K562 (cell line): Measurements from ENCODE around the gene MYO1B. TPM values are rescaled to one million over a fixed set of nuclear protein-coding genes. Genes with fewer than 3 reads are reported as not detected.

Experiments
- ATAC-seq: fragments of 200-7000 bp; cut with Tn5 transposase; 3 replicates; pipeline ENCODE4 v1.9.1; 2020; ENCODE audit warnings: moderate library complexity
- BruUV-seq: library from RNA; stranded (reverse); fragments of 400-500 nt; replicated peaks from 2 replicates; lab custom pipeline; 2021; lab: Mats Ljungman, UMichigan
- CTCF ChIA-PET: fragments of 300-600 bp; formaldehyde crosslinking; extraction: SDS; loops from one replicate; lab custom pipeline; 2021; ENCODE audit warnings: low intra/inter-chr PET ratio; lab: Yijun Ruan, JAX
- POLR2A ChIA-PET: fragments of 300-600, 350-650 bp; sonication (Branson Sonifier 250); formaldehyde crosslinking; extraction: SDS; loops from one replicate; lab custom pipeline; 2021; ENCODE audit warnings: antibody characterized with exemption, inconsistent platforms; lab: Yijun Ruan, JAX
- DNase-seq, 4 experiments: peaks; one replicate each; pipeline versions ENCODE4 v3.0.0 to v3.0.0-alpha.2; 2011 to 2018; ENCODE audit warnings: low spot score in 3 of 4, mixed read lengths in 3 of 4; ENCODE audit errors: extremely low read depth in 1 of 4
- FAIRE-seq: peaks from 2 replicates; lab custom pipeline; 2011; peaks lifted over from hg19 to GRCh38; lab: Jason Lieb, UNC
- H2AFZ ChIP-seq: 2 replicates; pipeline ENCODE4 v1.6.0; 2011; ENCODE audit warnings: low read depth, low read length, control low read depth, inconsistent platforms
- H3K27ac ChIP-seq: fragments of 200-600 bp; 3 replicates; pipeline ENCODE4 v1.8.0; 2011; ENCODE audit warnings: low read depth, mild to moderate bottlenecking, control low read depth, inconsistent platforms, low read length, moderate library complexity, mixed read lengths; ENCODE audit errors: extremely low read depth
- H3K27me3 ChIP-seq, 2 experiments: fragments of 300-600 bp in 1 of 2; 2 replicates in 1 of 2; 3 replicates in 1 of 2; pipeline versions ENCODE4 v1.6.0 to v1.8.0; 2011; ENCODE audit warnings: inconsistent platforms in 2 of 2, low read length in 2 of 2, mild to moderate bottlenecking in 1 of 2, mixed read lengths in 1 of 2, moderate library complexity in 1 of 2; ENCODE audit not compliant: control insufficient read depth in 2 of 2, insufficient read depth in 2 of 2
- H3K36me3 ChIP-seq: fragments of 300-600 bp; 3 replicates; pipeline ENCODE4 v1.8.0; 2011; ENCODE audit warnings: mild to moderate bottlenecking, low read length, inconsistent platforms; ENCODE audit not compliant: control insufficient read depth, insufficient read depth
- H3K4me1 ChIP-seq, 2 experiments: fragments of 200-600 bp in 1 of 2; replicated peaks in 1 of 2; 2 replicates in 1 of 2; 3 replicates in 1 of 2; pipeline versions ENCODE4 v1.5.1 to v1.8.0; 2011; ENCODE audit warnings: inconsistent platforms in 2 of 2, low read length in 2 of 2, mild to moderate bottlenecking in 1 of 2, mixed read lengths in 1 of 2, moderate library complexity in 1 of 2; ENCODE audit not compliant: control insufficient read depth in 2 of 2, insufficient read depth in 2 of 2
- H3K4me2 ChIP-seq: 2 replicates; pipeline ENCODE4 v1.6.1; 2011; ENCODE audit warnings: low read length, control low read depth, inconsistent platforms, mixed read lengths; ENCODE audit not compliant: insufficient read depth
- H3K4me3 ChIP-seq: fragments of 200-600 bp; sonication (generic), shearing (Covaris generic); 2 replicates; pipeline ENCODE4 v1.5.1; 2016; ENCODE audit warnings: control low read depth, inconsistent platforms
- H3K79me2 ChIP-seq: fragments of 200-600 bp; 3 replicates; pipeline ENCODE4 v1.8.0; 2011; ENCODE audit warnings: low read length, inconsistent platforms; ENCODE audit not compliant: control insufficient read depth, insufficient read depth
- H3K9ac ChIP-seq, 2 experiments: 2 replicates each; pipeline versions ENCODE4 v1.6.0 to v1.6.1; 2011; ENCODE audit warnings: low read depth in 2 of 2, low read length in 2 of 2, control low read depth in 1 of 2, inconsistent platforms in 1 of 2, mild to moderate bottlenecking in 1 of 2, mixed read lengths in 1 of 2; ENCODE audit not compliant: insufficient read depth in 1 of 2
- H3K9me1 ChIP-seq: one replicate; pipeline ENCODE4 v1.6.0; 2011; ENCODE audit warnings: inconsistent platforms, mild to moderate bottlenecking, low read length, moderate library complexity; ENCODE audit not compliant: control insufficient read depth, insufficient read depth
- H3K9me3 ChIP-seq: replicated peaks from 2 replicates; pipeline ENCODE4 v1.5.1; 2011; ENCODE audit warnings: low read depth, low read length, inconsistent platforms; ENCODE audit not compliant: control insufficient read depth, insufficient read depth
- H4K20me1 ChIP-seq: replicated peaks from 2 replicates; pipeline ENCODE4 v1.6.1; 2011; ENCODE audit warnings: low read length, inconsistent platforms, mixed read lengths; ENCODE audit not compliant: control insufficient read depth, insufficient read depth
- BRCA1 ChIP-seq, 2 experiments: fragments of 450-650 bp in 1 of 2; sonication (generic) in 1 of 2; formaldehyde crosslinking in 1 of 2; IDR thresholded peaks; 2 replicates each; pipeline versions ENCODE4 v1.5.0 to v1.6.1; 2017 to 2020; ENCODE audit warnings: mild to moderate bottlenecking in 1 of 2, missing genetic modification reagents in 1 of 2
- DDX20 ChIP-seq: fragments of 450-650 bp; IDR thresholded peaks from 2 replicates; pipeline ENCODE4 v1.6.1; 2016; ENCODE audit warnings: missing genetic modification characterization, low read depth, mild to moderate bottlenecking, missing compliant biosample characterization, moderate library complexity
- ELF2 ChIP-seq: fragments of 250-450 bp; sonication (Bioruptor Pico); IDR thresholded peaks from 2 replicates; pipeline ENCODE4 v1.5.0; 2021; ENCODE audit warnings: mild to moderate bottlenecking
- GABPA ChIP-seq: fragments of 200-800 bp; sonication (Bioruptor generic); conservative IDR thresholded peaks from 2 replicates; pipeline ENCODE4 v1.6.1; 2016; ENCODE audit warnings: low read depth, missing genetic modification characterization, missing compliant biosample characterization
- HDAC6 ChIP-seq: IDR thresholded peaks from 2 replicates; pipeline ENCODE4 v1.6.1; 2012; ENCODE audit warnings: low read depth, mild to moderate bottlenecking, control low read depth, inconsistent platforms, low read length, moderate library complexity
- HEY1 ChIP-seq: fragments of 250-450 bp; sonication (Bioruptor Pico); IDR thresholded peaks from 2 replicates; pipeline ENCODE4 v1.5.0; 2020; ENCODE audit warnings: mild to moderate bottlenecking, moderate library complexity, borderline replicate concordance
- NR0B1 ChIP-seq: fragments of 450-650 bp; IDR thresholded peaks from one replicate; pipeline ENCODE4 v1.6.1; 2018; ENCODE audit warnings: mild to moderate bottlenecking, moderate library complexity; ENCODE audit not compliant: partially characterized antibody
- SP1 ChIP-seq: sonication (generic); formaldehyde crosslinking; IDR thresholded peaks from 2 replicates; pipeline ENCODE4 v1.8.1; 2022; ENCODE audit warnings: mild to moderate bottlenecking, missing genetic modification reagents
- SRSF1 ChIP-seq: fragments of 200-400 bp; formaldehyde crosslinking; IDR thresholded peaks from 2 replicates; pipeline ENCODE4 v1.6.1; 2017; ENCODE audit warnings: mild to moderate bottlenecking, low read depth, low read length, moderate library complexity
- THRAP3 ChIP-seq: fragments of 450-650 bp; IDR thresholded peaks from 2 replicates; pipeline ENCODE4 v1.6.1; 2016; ENCODE audit warnings: mild to moderate bottlenecking, inconsistent platforms, borderline replicate concordance
- TRIM28 ChIP-seq: fragments of 450-650 bp; IDR thresholded peaks from 2 replicates; pipeline ENCODE4 v1.6.1; 2017
- ZNF174 ChIP-seq: fragments of 250-450 bp; sonication (Bioruptor Pico); IDR thresholded peaks from 2 replicates; pipeline ENCODE4 v1.4.0; 2020; ENCODE audit warnings: mild to moderate bottlenecking
- ZNF212 ChIP-seq: fragments of 450-650 bp; formaldehyde crosslinking; IDR thresholded peaks from 2 replicates; pipeline ENCODE4 v1.4.0; 2020; ENCODE audit warnings: mild to moderate bottlenecking
- WGBS: fragments of 100-300 bp; shearing (Covaris generic); methylation state at CpG from one replicate; pipeline ENCODE4 v1.1.6; 2016; ENCODE audit warnings: low coverage, mixed read lengths; ENCODE audit not compliant: insufficient coverage; ENCODE audit errors: missing lambda C conversion rate; 5-methylcytosine and 5-hydroxymethylcytosine counted together
- in situ Hi-C: fragments of 300-500 bp; cut with MboI; formaldehyde crosslinking; loops from 4 replicates; pipeline ENCODE4 v1.15.0; 2018; ENCODE audit warnings: inconsistent platforms, mixed read lengths
- intact Hi-C: fragments of 100-400 bp; cut with micrococcal nuclease; formaldehyde crosslinking; loops from 2 replicates; pipeline ENCODE4 v1.14.2; 2022
- polyA plus RNA-seq, 8 experiments: library from polyadenylated mRNA; depleted of rRNA in 4 of 8; stranded (reverse) in 5 of 8; unstranded in 3 of 8; fragments of >200 nt; fragmentation: Nextera tagmentation in 2 of 8; fragmentation: Illumina TruSeq in 1 of 8; extraction: Ambion mirVana in 2 of 8; extraction: Trizol in 1 of 8; gene quantifications; 2 replicates each; pipeline versions ENCODE4 v1.2.1 to v1.2.3, GENCODE V29; 2011 to 2014; ENCODE audit warnings: inconsistent platforms in 1 of 8, missing spikeins in 1 of 8
- total RNA-seq, 7 experiments: library from RNA; depleted of rRNA in 6 of 7; stranded (reverse); fragments of >200 nt in 6 of 7; fragmentation: Illumina TruSeq in 2 of 7; extraction: Trizol in 2 of 7; gene quantifications; 2 replicates each; pipeline versions ENCODE4 v1.2.1 to v1.2.3, GENCODE V29; 2011 to 2021; ENCODE audit warnings: low replicate concordance in 1 of 7
- TF ChIP-seq, protein P1 (sequence below): fragments of 450-650 bp; conservative IDR thresholded peaks from 2 replicates; pipeline ENCODE4 v1.6.1; 2016; ENCODE audit warnings: missing genetic modification characterization, low read depth, mild to moderate bottlenecking, missing compliant biosample characterization, moderate library complexity

The MYO1B gene
- total and polyA plus RNA-seq, 9 of the 15 experiments (the other 6 are each of a cell fraction or from before 2014, with no cell fraction given) = 0.04 to 0.33 (median 0.20) TPM; not detected in 5

- no peak for ATAC-seq
- CTCF ChIA-PET = no interaction called here
- Histone ChIP-seq H3K4me2 (no peak overlapping the region), H3K9ac (no peak overlapping the region), H3K4me1 (no peaks in the 10 kb centered on the region), H4K20me1 (no peaks in the 10 kb centered on the region), H3K4me3 (no peak overlapping the region), H2AFZ (no peak overlapping the region), H3K9me1 (no peaks in the 10 kb centered on the region), H3K27ac (no peak overlapping the region), H3K36me3 (no peaks in the 10 kb centered on the region), H3K27me3 (no peaks in the 10 kb centered on the region), H3K9me3 (no peaks in the 10 kb centered on the region), H3K79me2 (no peaks in the 10 kb centered on the region)
- 0% methylated on average over 4 of the region's 6 CpGs for WGBS
- 0 out of 2 replicates have a peak, but pooled peaks have one; percentile 27 for TF ChIP-seq GABPA (tag)
- TF ChIP-seq TRIM28 = no peak
- in situ Hi-C loops = no loop called here
- no peak for FAIRE-seq
- no TSS peak for BruUV-seq
- POLR2A ChIA-PET = no interaction called here
- peak in 1 of 4 experiments; percentile 1 for DNase-seq
- intact Hi-C loops = no loop called here
Observed at GRCh38 chr2:191333911-191334357, 88.7 kb downstream of the MYO1B start.

- CTCF ChIA-PET = no interaction called here
- H3K79me2 ChIP-seq = no peaks in the 10 kb centered on the region
- H3K27me3 ChIP-seq = no peaks in the 10 kb centered on the region
- POLR2A ChIA-PET = no interaction called here
- DNase-seq (no peak), ATAC-seq (no peak), FAIRE-seq (no peak)
- in situ Hi-C loops = no loop called here
- no peak overlapping the region for H3K4me2 ChIP-seq
- H4K20me1 ChIP-seq = no peaks in the 10 kb centered on the region
- H3K36me3 ChIP-seq = no peaks in the 10 kb centered on the region
- BruUV-seq = no TSS peak
- 3% methylated on average over 3 of the region's 3 CpGs for WGBS
- H2AFZ ChIP-seq = no peak overlapping the region
- no peaks in the 10 kb centered on the region for H3K9me1 ChIP-seq
- H3K4me1 ChIP-seq = no peaks in the 10 kb centered on the region
- intact Hi-C loops = no loop called here
- no peak overlapping the region for H3K9ac ChIP-seq
- no peaks in the 10 kb centered on the region for H3K9me3 ChIP-seq
- no peak overlapping the region for H3K4me3 ChIP-seq
- no peak overlapping the region for H3K27ac ChIP-seq
- TF ChIP-seq ELF2 (CRISPR knock-in tag) (no peak), DDX20 (tag) (no peak), HEY1 (no peak), NR0B1 (no peak), SP1 (CRISPR knock-in tag) (no peak), THRAP3 (no peak), HDAC6 (no peak), ZNF212 (no peak), ZNF174 (no peak), SRSF1 (no peak), BRCA1 (IDR thresholded peaks at IDR 0.05) (no peak), BRCA1 (CRISPR knock-in tag; IDR thresholded peaks at IDR 0.05) (no peak)
- TF ChIP-seq, protein P1, sequence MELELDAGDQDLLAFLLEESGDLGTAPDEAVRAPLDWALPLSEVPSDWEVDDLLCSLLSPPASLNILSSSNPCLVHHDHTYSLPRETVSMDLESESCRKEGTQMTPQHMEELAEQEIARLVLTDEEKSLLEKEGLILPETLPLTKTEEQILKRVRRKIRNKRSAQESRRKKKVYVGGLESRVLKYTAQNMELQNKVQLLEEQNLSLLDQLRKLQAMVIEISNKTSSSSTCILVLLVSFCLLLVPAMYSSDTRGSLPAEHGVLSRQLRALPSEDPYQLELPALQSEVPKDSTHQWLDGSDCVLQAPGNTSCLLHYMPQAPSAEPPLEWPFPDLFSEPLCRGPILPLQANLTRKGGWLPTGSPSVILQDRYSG (tag) = no peak
Observed at GRCh38 chr2:191335875-191336464, 90.8 kb downstream of the MYO1B start.
